Measurements from ENCODE around the gene STX8. TPM values are rescaled to one million over a fixed set of nuclear protein-coding genes. Genes with fewer than 3 reads are reported as not detected.

The STX8 gene
- total RNA-seq, 1 experiment from 2014 or later = 38.8 TPM

DNA sequence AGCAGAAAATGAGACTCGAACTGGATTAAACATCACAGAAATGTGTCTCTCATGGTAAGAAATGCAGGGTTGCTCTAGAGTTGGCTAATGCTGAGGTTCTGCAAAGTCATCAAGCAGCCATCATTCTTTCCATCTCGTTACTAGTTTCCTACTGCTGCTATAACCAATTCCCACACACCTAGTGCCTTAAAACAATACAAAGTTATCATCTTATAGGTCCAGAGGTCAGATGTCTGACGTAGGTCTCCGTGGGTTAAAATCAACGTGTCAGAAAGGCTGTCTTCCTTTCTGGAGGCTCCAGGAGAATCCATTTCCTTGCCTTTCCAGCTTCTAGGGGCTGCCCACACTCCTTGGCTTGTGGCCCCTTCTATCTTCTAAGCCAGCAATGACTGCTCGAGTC, 118.6 kb downstream of the STX8 start:
- no peak for DNase-seq (ENCODE audit: low read depth, low spot score)
- Histone ChIP-seq H3K27ac (ENCODE audit: low read depth, low read length) (no peak overlapping the region), H3K9me2 (ENCODE audit: insufficient read depth) (no peaks in the 10 kb centered on the region), H3K79me2 (ENCODE audit: insufficient read depth, low read length) (no peaks in the 10 kb centered on the region), H3K4me2 (ENCODE audit: low read length) (no peak overlapping the region), H4K20me1 (ENCODE audit: insufficient read depth) (no peaks in the 10 kb centered on the region), H2AFZ (ENCODE audit: low read depth, low read length, poor library complexity, severe bottlenecking) (no peak overlapping the region), H3K27me3 (ENCODE audit: insufficient read depth, low read length) (no peaks in the 10 kb centered on the region), H3K36me3 (ENCODE audit: control insufficient read depth in 1 of 2, insufficient read depth in 2 of 2, low read length in 2 of 2) (no peaks in the 10 kb centered on the region), H3K4me1 (ENCODE audit: control insufficient read depth in 1 of 2, insufficient read depth in 2 of 2, low read length in 2 of 2) (0 out of 4 replicates have a peak, but pooled peaks cover 0 to 3% of the 10 kb centered on the region in 2 experiments), H3K4me3 (replicated peaks in 1 of 2; ENCODE audit: low read depth in 1 of 2, low read length in 2 of 2) (no peak overlapping the region), H3K9me3 (ENCODE audit: control insufficient read depth in 1 of 2, insufficient read depth in 1 of 2, low read depth in 1 of 2, low read length in 2 of 2) (no peaks in the 10 kb centered on the region), H3K9ac (ENCODE audit: low read length) (no peak overlapping the region)
- ChIA-PET RAD21 (ENCODE audit: low non-redundant PET in 1 of 2, low total read pairs in 2 of 2, uncharacterized antibody in 2 of 2, unreplicated experiment in 2 of 2) (no interaction called here), POLR2A (no interaction called here), CTCF (no interaction called here)
- intact Hi-C loops (cut with micrococcal nuclease) = no loop called here
- TF ChIP-seq, protein P1, sequence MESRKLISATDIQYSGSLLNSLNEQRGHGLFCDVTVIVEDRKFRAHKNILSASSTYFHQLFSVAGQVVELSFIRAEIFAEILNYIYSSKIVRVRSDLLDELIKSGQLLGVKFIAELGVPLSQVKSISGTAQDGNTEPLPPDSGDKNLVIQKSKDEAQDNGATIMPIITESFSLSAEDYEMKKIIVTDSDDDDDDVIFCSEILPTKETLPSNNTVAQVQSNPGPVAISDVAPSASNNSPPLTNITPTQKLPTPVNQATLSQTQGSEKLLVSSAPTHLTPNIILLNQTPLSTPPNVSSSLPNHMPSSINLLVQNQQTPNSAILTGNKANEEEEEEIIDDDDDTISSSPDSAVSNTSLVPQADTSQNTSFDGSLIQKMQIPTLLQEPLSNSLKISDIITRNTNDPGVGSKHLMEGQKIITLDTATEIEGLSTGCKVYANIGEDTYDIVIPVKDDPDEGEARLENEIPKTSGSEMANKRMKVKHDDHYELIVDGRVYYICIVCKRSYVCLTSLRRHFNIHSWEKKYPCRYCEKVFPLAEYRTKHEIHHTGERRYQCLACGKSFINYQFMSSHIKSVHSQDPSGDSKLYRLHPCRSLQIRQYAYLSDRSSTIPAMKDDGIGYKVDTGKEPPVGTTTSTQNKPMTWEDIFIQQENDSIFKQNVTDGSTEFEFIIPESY (IDR thresholded peaks at IDR 0.05; ENCODE audit: extremely low read depth, insufficient replicate concordance, low read length) = no peak
- TF ChIP-seq POLR2A (IDR thresholded peaks at IDR 0.05; ENCODE audit: borderline replicate concordance, extremely low read depth, insufficient read depth, insufficient read length) (no peak), POLR2AphosphoS5 (IDR thresholded peaks at IDR 0.05; ENCODE audit: low read depth, low read length) (no peak), YY1 (IDR thresholded peaks at IDR 0.05; ENCODE audit: extremely low read depth, insufficient replicate concordance, low read depth, low read length) (no peak), RAD21 (IDR thresholded peaks at IDR 0.05; ENCODE audit: low read depth) (no peak), ZFX (IDR thresholded peaks at IDR 0.05) (no peak), JUND (IDR thresholded peaks at IDR 0.05) (no peak), SRF (IDR thresholded peaks at IDR 0.05; ENCODE audit: low read depth) (no peak), TCF7L2 (IDR thresholded peaks at IDR 0.05; ENCODE audit: borderline replicate concordance, extremely low read depth, insufficient read depth, insufficient read length) (no peak), FOSL1 (IDR thresholded peaks at IDR 0.05; ENCODE audit: low read depth) (no peak), CBX3 (IDR thresholded peaks at IDR 0.05; ENCODE audit: low read depth) (no peak), EGR1 (IDR thresholded peaks at IDR 0.05; ENCODE audit: low read depth) (no peak), SP1 (IDR thresholded peaks at IDR 0.05; ENCODE audit: low read depth) (no peak), EZH2 (IDR thresholded peaks at IDR 0.05) (no peak), ELF1 (IDR thresholded peaks at IDR 0.05; ENCODE audit: borderline replicate concordance, low read depth) (no peak), EZH2phosphoT487 (IDR thresholded peaks at IDR 0.05; ENCODE audit: borderline replicate concordance) (no peak), CEBPB (IDR thresholded peaks at IDR 0.05; ENCODE audit: low read depth) (no peak)
- TF ChIP-seq, protein P2, sequence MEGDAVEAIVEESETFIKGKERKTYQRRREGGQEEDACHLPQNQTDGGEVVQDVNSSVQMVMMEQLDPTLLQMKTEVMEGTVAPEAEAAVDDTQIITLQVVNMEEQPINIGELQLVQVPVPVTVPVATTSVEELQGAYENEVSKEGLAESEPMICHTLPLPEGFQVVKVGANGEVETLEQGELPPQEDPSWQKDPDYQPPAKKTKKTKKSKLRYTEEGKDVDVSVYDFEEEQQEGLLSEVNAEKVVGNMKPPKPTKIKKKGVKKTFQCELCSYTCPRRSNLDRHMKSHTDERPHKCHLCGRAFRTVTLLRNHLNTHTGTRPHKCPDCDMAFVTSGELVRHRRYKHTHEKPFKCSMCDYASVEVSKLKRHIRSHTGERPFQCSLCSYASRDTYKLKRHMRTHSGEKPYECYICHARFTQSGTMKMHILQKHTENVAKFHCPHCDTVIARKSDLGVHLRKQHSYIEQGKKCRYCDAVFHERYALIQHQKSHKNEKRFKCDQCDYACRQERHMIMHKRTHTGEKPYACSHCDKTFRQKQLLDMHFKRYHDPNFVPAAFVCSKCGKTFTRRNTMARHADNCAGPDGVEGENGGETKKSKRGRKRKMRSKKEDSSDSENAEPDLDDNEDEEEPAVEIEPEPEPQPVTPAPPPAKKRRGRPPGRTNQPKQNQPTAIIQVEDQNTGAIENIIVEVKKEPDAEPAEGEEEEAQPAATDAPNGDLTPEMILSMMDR (IDR thresholded peaks at IDR 0.05 in 2 of 3, conservative IDR thresholded peaks at IDR 0.05 in 1 of 3; ENCODE audit: borderline replicate concordance in 1 of 3, insufficient read depth in 1 of 3, low read depth in 2 of 3, low read length in 2 of 3) = no peak
- TF ChIP-seq, protein P3, sequence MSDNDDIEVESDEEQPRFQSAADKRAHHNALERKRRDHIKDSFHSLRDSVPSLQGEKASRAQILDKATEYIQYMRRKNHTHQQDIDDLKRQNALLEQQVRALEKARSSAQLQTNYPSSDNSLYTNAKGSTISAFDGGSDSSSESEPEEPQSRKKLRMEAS (IDR thresholded peaks at IDR 0.05) = no peak
- TF ChIP-seq, protein P4, sequence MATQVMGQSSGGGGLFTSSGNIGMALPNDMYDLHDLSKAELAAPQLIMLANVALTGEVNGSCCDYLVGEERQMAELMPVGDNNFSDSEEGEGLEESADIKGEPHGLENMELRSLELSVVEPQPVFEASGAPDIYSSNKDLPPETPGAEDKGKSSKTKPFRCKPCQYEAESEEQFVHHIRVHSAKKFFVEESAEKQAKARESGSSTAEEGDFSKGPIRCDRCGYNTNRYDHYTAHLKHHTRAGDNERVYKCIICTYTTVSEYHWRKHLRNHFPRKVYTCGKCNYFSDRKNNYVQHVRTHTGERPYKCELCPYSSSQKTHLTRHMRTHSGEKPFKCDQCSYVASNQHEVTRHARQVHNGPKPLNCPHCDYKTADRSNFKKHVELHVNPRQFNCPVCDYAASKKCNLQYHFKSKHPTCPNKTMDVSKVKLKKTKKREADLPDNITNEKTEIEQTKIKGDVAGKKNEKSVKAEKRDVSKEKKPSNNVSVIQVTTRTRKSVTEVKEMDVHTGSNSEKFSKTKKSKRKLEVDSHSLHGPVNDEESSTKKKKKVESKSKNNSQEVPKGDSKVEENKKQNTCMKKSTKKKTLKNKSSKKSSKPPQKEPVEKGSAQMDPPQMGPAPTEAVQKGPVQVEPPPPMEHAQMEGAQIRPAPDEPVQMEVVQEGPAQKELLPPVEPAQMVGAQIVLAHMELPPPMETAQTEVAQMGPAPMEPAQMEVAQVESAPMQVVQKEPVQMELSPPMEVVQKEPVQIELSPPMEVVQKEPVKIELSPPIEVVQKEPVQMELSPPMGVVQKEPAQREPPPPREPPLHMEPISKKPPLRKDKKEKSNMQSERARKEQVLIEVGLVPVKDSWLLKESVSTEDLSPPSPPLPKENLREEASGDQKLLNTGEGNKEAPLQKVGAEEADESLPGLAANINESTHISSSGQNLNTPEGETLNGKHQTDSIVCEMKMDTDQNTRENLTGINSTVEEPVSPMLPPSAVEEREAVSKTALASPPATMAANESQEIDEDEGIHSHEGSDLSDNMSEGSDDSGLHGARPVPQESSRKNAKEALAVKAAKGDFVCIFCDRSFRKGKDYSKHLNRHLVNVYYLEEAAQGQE (IDR thresholded peaks at IDR 0.05; ENCODE audit: low read depth) = no peak
- no TSS peak for BruUV-seq (replicated peaks)
- ATAC-seq = no peak
